Measurements from ENCODE around the gene XBP1. TPM values are rescaled to one million over a fixed set of nuclear protein-coding genes. Genes with fewer than 3 reads are reported as not detected.

The XBP1 gene
- total and polyA plus RNA-seq, 2 of the 13 experiments (the other 11 are each of a cell fraction or from before 2014, with no cell fraction given): 416 to 427 TPM

GRCh38 chr22:28783786-28784671, 16.3 kb downstream of the XBP1 start:
- no peak overlapping the region for H2AFZ ChIP-seq (ENCODE audit: low read length)
- TSS peak; percentile 98 for BruUV-seq (replicated peaks)
- peak; percentile 98 for ATAC-seq
- H4K20me1 ChIP-seq (ENCODE audit: insufficient read depth, low read length): no peaks in the 10 kb centered on the region
- intact Hi-C loops (cut with micrococcal nuclease; ENCODE audit: unreplicated experiment): loop anchor here (5.0 kb wide), 2 partner anchors 42 to 182 kb away; partner anchors contain the start of genes CHEK2 and HSCB
- FAIRE-seq: peak; percentile 99
- peaks cover 10 to 45% of the 10 kb centered on the region in 2 experiments for H3K36me3 ChIP-seq (replicated peaks in 1 of 2; ENCODE audit: control insufficient read depth in 1 of 2, insufficient read depth in 2 of 2, low read length in 2 of 2)
- H3K4me1 ChIP-seq (ENCODE audit: insufficient read depth, low read length): peaks cover 61% of the 10 kb centered on the region
- peaks cover 40% of the 10 kb centered on the region for H3K79me2 ChIP-seq (ENCODE audit: insufficient read depth, low read length)
- peak overlapping the region; percentile 71 for H3K9ac ChIP-seq (ENCODE audit: insufficient read depth, low read depth, low read length)
- WGBS (ENCODE audit: low lambda C conversion rate): 0% methylated on average over 4 of the region's 4 CpGs
- peak; percentile 96 for DNase-seq (ENCODE audit: low spot score)
- H3K27ac ChIP-seq (ENCODE audit: extremely low read length, insufficient read depth, low read length): peak overlapping the region; percentile 84
- CTCF ChIA-PET (ENCODE audit: low intra/inter-chr PET ratio, low total read pairs): no interaction called here
- no peaks in the 10 kb centered on the region for H3K9me3 ChIP-seq (ENCODE audit: low read length)
- POLR2A ChIA-PET: interaction anchor here (0.6 to 6.6 kb wide), 25 partner anchors 10 to 257 kb away, joined by 3 to 140 read pairs (median 6); partner anchors contain the start of genes CCDC117, TTC28 and XBP1
- H3K27me3 ChIP-seq (ENCODE audit: control insufficient read depth in 1 of 2, insufficient read depth in 2 of 2, low read length in 2 of 2): no peaks in the 10 kb centered on the region
- peak overlapping the region in 2 of 3 experiments; percentile 17 to 35; a peak in 2 of 6 replicates for H3K4me3 ChIP-seq (replicated peaks in 1 of 3; ENCODE audit: insufficient read depth in 1 of 3, low read depth in 2 of 3, low read length in 3 of 3)
- in situ Hi-C loops (cut with HindIII; ENCODE audit: extremely low pct_ligation_motif_present, low pct_unique_long_range_greater_than_20kb): loop anchor here (10.0 kb wide), 1 partner anchor 179 kb away; no protein-coding TSS in a partner anchor
- peak overlapping the region; percentile 66 for H3K4me2 ChIP-seq (ENCODE audit: low read depth, low read length)
- peak; percentile 96 for TF ChIP-seq BCL6 (CRISPR knock-in tag; IDR thresholded peaks at IDR 0.05)
- peak; percentile 40; the same call in 1 of the 2 replicates for TF ChIP-seq KDM5A (IDR thresholded peaks at IDR 0.05; ENCODE audit: borderline replicate concordance, low read length)
- no peak for TF ChIP-seq KDM2A (CRISPR knock-in tag; IDR thresholded peaks at IDR 0.05; ENCODE audit: borderline replicate concordance, low read depth)
- no peak for TF ChIP-seq ZNF781 (CRISPR knock-in tag; IDR thresholded peaks at IDR 0.05; ENCODE audit: borderline replicate concordance, not compliant biosample characterization)
- peak; percentile 73 for TF ChIP-seq FOXA3 (CRISPR knock-in tag; IDR thresholded peaks at IDR 0.05)
- no peak for TF ChIP-seq LCORL (IDR thresholded peaks at IDR 0.05)
- TF ChIP-seq LCORL (CRISPR knock-in tag; IDR thresholded peaks at IDR 0.05): peak; percentile 49; the same call in 1 of the 2 replicates
- TF ChIP-seq PHF8 (CRISPR knock-in tag; IDR thresholded peaks at IDR 0.05): peak; percentile 25; the same call in 1 of the 2 replicates
- peak; percentile 62; the same call in 1 of the 2 replicates for TF ChIP-seq GATA4 (IDR thresholded peaks at IDR 0.05; ENCODE audit: borderline replicate concordance, low read depth)
- no peak for TF ChIP-seq GPN1 (CRISPR knock-in tag; IDR thresholded peaks at IDR 0.05; ENCODE audit: borderline replicate concordance)
- TF ChIP-seq NR0B2 (CRISPR knock-in tag; IDR thresholded peaks at IDR 0.05): no peak
- peak; percentile 62; the same call in 1 of the 2 replicates for TF ChIP-seq ZNF317 (CRISPR knock-in tag; IDR thresholded peaks at IDR 0.05)
- TF ChIP-seq DR1 (CRISPR knock-in tag; IDR thresholded peaks at IDR 0.05): no peak
- no peak for TF ChIP-seq AGO1 (IDR thresholded peaks at IDR 0.05; ENCODE audit: low read depth, low read length, poor library complexity, severe bottlenecking)
- TF ChIP-seq ZNF142 (CRISPR knock-in tag; IDR thresholded peaks at IDR 0.05): no peak

All from HepG2 (cell line).